SK-N-SH (cell line): ENCODE data around the gene FAM219B. TPM values are rescaled to one million over a fixed set of nuclear protein-coding genes. Genes with fewer than 3 reads are reported as not detected.

Experiments
- polyA plus RNA-seq, 3 experiments: library from polyadenylated mRNA; depleted of rRNA; stranded (reverse); fragments of >200 nt; gene quantifications; 2 replicates each; pipeline ENCODE4 v1.2.3, GENCODE V29; 2012

FAM219B gene
- polyA plus RNA-seq, 1 of the 3 experiments (the other 2 are of a cell fraction), result 53.0 TPM

Other genes with a start within 250 kb of the FAM219B start
- 34.9 and 44.5 TPM in 2 replicates for gene EDC3, start 210.8 kb downstream of the FAM219B start, polyA plus RNA-seq (2012; rRNA removed)
- 0.07 and 0.15 TPM in 2 replicates for gene CYP1A1, start 181.3 kb downstream of the FAM219B start, polyA plus RNA-seq (2012; rRNA removed)
- gene CYP1A2, start 158.0 kb downstream of the FAM219B start, polyA plus RNA-seq (2012; rRNA removed), result not detected in 2 replicates
- gene CSK, start 124.8 kb downstream of the FAM219B start, polyA plus RNA-seq (2012; rRNA removed), result 34.7 and 53.1 TPM in 2 replicates
- gene LMAN1L, start 94.0 kb downstream of the FAM219B start, polyA plus RNA-seq (2012; rRNA removed), result 0.02 TPM in 1 of 2 replicates, not detected in the other
- not detected in 2 replicates for gene CPLX3, start 80.2 kb downstream of the FAM219B start, polyA plus RNA-seq (2012; rRNA removed)
- 41.3 and 55.3 TPM in 2 replicates for gene ULK3, start 63.7 kb downstream of the FAM219B start, polyA plus RNA-seq (2012; rRNA removed)
- 88.1 and 99.5 TPM in 2 replicates for gene SCAMP2, start 33.5 kb downstream of the FAM219B start, polyA plus RNA-seq (2012; rRNA removed)
- 58.2 and 63.5 TPM in 2 replicates for gene MPI, start 16.8 kb downstream of the FAM219B start, polyA plus RNA-seq (2012; rRNA removed)
- 112 and 158 TPM in 2 replicates for gene COX5A, start 31.2 kb upstream of the FAM219B start, polyA plus RNA-seq (2012; rRNA removed)
- gene RPP25, start 49.9 kb upstream of the FAM219B start, polyA plus RNA-seq (2012; rRNA removed), result 1.7 TPM in 2 replicates
- gene SCAMP5, start 88.7 kb upstream of the FAM219B start, polyA plus RNA-seq (2012; rRNA removed), result 27.9 and 32.7 TPM in 2 replicates
- gene PPCDC, start 116.7 kb upstream of the FAM219B start, polyA plus RNA-seq (2012; rRNA removed), result 19.8 and 20.7 TPM in 2 replicates